Kidney glomerular epithelial cell (primary cell): ENCODE results near the gene RRAS2.
"Not testable (repeated sequence)": the region's sequence is repeated elsewhere in the genome, so short reads cannot be mapped to it uniquely, and the experiment has no call there.

Experiments
- DNase-seq: peaks from one replicate; lab custom pipeline; 2025; lab: John Stamatoyannopoulos, UW

RRAS2 gene

DNA sequence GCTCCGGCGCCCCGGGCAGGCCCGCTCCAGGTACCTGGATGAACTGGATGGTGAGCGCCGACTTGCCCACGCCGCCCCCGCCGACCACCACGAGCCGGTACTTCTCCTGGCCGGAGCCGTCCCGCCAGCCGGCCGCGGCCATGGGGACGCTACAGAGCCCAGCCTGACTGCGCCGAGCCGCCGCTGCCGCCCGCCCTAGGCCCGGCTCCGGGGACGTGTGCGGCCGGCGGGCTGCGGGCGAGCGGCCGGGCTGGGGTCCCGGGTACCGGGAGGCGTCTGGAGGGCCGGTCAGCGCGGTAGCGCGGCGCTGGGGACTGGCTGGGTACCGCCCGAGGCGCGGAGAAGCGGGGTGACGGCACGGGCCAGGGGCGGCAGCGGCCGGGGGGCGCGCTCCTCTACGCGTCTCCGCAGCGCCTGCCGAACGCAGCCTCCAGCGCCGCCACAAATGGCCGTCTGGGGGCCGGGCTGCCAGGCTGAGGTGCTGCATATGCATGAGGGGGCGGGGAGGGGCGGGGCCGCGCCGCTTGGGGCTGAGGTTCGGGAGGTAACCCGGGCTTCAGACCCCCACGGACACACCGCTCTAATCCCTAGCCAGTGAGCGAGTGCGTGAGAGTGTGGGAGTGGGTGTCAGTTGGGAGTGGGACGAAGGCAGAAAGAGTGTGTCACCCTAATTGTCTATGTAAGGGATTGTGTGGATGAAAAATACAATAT is at the start of gene RRAS2:
RRAS2 (minus strand) TSS at position 455 of the 711 bp plus-strand sequence; CDS start at position 142, 313 bp downstream.
- DNase-seq: peak; percentile 50

DNA sequence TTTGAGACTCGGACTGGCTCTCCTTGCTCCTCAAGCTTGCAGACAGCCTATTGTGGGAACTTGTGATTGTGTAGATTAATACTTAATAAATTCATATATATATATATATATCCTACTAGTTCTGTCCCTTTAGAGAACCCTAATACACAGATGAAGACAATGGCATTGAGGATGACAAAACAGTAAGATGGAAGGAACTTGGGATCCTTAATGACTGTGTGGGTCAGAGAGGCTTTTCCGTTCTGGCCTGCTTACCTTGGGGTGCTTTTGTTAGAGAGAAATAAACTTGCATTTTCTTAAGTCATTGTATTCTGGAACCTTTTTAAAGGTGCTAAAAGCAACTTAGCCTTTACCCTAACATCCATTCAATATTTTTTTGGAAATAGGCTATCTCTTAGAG is 49.6 kb upstream of the RRAS2 start:
- DNase-seq: no peak

DNA sequence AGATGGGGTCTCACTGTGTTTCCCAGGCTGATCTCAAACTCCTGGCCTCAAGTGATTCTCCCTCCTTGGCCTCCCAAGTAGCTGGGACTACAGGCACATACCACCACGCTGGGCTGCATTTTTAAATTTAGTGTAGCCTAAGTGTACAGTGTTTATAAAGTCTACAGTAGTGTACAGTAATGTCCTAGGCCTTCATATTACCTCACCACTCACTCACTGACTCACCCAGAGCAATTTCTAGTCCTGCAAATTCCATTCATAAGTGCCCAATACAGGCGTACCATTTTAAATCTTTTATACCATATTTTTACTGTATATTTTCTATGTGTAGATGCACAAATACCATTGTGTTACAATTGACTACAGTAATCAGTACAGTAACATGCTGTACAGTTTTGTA is 47.1 kb upstream of the RRAS2 start:
- DNase-seq: not testable (repeated sequence)

DNA sequence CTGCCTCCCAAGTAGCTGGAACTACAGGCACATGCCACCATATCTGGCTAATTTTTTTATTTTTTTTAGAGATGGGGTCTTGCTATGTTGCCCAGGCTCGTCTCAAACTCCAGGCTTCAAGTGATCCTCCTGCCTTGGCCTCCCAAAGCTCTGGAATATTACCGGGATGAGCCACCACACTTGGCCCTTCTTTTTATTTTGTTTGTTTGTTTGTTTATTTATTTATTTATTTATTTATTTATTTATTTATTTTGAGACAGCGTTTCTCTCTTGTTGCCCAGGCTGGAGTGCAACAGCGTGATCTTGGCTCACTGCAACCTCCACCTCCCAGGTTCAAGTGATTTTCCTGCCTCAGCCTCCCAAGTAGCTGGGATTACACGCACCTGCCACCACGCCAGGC is 44.5 kb upstream of the RRAS2 start:
- DNase-seq: not testable (repeated sequence)

DNA sequence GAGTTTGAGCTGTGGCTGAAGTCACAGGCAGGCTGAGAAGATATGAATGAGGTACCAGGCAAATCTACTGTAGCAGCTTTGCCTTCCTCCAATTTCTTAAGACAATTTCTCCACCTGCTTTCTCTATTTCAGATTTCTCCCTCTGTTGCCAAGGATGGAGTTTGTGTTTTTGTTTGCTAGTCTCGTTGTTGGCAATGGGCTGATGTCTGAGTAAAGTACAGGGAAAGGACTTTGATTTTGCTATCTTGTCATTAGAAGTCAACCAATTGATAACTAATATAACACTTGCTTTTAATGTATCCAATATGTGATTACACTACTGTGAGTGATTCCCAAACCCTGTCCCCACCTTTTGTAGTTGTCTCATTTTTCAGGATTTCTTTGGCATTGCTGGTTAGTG is 40.1 kb upstream of the RRAS2 start:
- DNase-seq: no peak

DNA sequence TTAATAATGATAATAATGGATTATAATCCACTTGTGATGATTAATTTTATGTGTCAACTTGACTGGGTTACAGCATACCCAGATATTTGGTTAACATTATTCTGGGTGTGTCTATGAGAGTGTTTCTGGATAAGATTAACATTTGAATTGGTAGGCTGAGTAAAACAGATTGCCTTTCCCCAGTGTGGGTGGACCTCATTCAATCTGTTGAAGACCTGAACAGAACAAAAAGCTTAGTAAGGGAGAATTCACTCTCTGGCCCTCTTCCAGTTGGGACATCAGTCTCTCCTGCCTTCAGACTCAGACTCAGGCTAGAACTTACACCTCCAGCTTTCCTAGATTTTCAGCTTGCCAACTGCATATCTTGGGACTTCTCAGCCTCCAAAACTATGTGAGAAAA is 37.3 kb upstream of the RRAS2 start:
- no peak for DNase-seq

DNA sequence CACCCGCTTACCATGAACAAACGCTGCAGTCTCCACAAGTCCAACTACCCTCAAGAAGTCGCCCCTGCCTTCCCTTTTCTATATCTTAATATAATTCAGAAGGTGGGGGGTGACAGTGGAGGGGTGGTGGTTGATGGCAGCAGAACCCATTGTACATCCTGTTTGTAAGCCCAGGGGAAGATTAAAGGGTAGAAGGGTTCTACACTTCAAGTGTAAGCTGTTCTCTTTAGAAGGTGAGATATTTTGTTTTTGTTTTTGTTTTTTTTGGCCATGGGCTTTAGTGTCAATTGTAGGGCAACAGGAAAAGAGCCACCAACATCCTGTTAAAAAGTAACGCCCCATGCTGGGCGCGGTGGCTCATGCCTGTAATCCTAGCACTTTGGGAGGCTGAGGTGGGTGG is 34.9 kb upstream of the RRAS2 start:
- no peak for DNase-seq

DNA sequence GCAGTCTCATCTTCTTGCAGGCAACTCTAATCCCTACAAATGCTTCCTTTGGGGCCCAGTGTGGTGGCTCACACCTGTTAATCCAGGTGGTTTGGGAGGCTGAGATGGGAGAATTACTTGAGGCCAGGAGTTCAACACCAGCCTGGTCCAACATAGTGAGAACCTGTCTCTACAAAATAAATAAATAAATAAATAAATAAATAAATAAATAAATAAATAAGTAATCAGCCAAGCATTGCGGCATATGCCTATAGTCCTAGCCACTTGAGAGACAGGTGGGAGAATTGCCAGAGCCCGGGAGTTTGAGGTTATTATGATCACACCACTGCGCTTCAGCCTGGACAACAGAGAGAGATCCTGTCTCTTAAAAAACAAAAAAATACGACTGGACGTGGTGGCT is 34.1 kb upstream of the RRAS2 start:
- no peak for DNase-seq

DNA sequence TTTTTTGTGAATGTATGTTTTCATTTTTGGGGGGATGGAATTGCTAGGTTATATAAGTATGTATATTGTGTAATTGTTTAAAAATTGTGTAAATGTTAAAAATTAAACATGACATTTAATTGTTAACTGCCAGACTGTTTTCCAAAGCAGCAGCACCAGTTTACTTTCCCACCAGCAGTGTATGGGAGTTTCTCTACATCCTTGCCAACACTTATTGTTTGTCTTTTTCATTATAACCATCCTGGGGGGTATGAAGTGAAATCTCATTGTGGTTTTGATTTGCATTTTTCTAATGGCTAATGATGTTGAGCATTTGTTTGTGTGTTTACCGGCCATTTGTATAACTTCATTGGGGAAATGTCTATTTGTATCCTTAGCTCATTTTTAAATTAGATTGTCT is 31.7 kb upstream of the RRAS2 start:
- no peak for DNase-seq

DNA sequence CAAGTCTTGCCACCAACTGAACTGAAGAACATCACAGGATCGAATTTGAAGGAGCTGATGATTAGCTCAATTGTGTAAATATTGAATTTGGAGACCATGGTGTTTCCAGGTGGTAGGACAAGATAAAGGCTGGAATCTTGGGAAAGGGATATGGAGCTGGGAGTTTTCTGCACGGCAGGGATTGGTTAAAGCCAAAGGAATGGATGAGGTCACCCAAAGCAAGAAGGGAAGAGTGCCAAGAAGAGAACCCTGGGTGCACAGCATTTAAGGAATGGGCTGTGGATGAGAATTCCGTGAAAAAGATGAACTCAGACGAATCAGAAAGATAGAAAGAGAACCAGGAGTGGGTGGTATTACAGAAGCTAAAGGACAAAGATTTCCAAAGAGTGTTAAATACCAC is 29.4 kb upstream of the RRAS2 start:
- DNase-seq: peak; percentile 40

DNA sequence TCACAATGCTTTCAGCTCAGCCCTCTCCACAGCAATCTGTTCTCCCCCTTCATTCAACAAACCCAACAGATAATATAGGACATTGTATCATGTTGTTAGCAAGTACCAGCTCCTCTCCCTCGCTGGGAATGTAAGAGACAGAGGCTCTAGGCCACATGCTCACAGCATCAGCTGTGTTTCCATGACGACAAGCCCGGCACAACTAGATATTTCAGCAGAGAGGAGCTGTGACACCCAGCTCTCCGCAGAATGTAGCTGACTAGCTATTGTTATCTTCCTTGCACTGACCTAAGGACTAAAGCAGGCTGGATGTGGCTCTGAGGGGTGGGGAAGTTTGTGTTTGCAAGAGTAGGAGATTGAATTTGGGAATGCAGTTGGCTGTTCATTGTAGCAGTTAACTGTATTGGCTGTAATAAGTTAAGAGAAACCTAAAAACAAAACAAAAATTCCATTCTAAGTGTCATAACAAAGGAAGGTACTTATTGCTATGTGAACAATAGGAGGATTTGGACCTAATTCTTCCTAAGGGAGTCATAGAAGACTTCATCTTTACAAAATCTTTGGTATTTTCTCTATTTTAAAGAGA is 28.0 kb upstream of the RRAS2 start:
- peak; percentile 21 for DNase-seq

DNA sequence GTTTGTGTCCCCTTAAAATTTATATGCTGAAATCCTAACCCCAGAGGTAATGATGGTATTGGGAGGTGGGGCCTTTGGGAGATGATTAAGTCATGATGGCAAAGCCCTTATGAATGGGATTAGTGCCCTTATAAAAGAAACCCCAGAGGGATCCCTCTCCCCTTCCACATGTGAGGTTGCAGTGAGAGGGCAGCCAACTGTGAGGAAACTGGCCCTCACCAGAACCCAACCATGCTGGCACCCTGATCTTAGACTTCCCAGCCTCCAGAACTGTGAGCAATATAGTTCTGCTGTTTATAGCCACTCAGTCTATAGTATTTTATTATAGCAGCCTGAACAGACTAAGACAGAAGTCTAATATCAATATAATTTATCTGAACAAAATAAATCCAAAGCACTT is 27.1 kb upstream of the RRAS2 start:
- DNase-seq: no peak

DNA sequence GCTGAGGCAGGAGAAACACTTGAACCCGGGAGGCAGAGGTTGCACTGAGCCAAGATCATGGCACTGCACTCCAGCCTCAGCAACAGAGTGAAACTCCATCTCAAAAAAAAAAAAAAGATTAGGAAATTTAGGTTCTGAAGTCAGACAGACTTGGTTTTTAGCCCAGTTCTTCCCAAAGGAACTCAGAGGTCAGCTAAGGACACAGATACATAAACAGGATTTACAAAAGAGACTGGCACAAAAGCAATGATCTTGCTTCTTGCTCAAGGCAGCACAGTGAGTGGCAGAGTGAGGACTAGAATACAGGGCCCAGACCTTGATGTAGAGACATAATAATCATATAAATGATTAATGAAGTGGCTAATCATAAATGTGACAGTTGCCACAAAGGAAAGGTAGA is 25.4 kb upstream of the RRAS2 start:
- no peak for DNase-seq

DNA sequence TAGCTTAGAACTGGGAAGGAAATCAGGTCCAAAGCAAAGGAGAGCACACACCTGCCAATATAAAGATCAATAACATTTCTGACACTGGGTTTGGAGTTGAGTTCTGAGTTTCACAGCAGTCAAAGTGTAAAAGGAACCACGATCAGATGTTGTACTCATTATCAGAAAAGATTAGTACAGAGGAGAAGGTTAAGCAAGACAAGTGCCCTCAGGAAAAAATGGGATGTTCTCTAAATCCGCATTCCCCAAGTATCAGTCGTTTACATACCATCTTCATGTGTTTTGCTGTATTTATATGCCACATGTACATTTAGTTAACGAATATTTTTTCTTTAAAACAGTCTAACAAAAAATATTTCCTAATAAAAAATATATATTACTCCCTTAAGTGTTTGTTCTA is 23.0 kb upstream of the RRAS2 start:
- no peak for DNase-seq

DNA sequence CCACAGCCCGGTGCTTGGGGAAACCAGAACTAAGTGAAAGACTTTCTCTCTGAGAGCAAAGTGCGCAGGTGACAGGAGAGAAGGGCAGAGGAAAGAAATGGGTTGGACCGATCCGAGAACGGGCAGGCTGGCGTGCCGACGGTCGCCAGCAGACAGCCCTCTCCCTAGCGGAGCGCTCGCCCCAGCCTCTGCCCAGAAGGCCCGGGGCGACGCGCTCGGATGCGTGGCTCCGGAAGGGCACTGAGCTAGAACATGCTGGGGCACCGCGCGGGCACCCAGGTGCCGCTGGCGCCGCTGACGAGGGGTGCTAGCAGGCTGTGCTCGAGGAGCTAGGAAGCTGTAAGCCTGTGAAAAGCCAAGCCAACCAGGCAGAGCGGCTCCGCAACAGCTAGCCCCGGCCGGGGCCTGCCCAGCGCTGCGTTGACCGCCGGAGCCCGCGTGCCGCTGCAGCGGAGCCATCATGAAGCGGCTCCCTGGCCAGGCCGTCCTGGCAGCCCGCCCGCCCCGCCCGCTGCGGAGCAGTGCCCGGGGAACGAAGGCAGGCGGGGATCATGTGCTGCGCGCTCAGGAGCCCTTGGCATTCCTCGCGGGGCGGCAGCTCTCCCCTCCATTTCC is 22.1 kb upstream of the RRAS2 start:
- peak; percentile 48 for DNase-seq

DNA sequence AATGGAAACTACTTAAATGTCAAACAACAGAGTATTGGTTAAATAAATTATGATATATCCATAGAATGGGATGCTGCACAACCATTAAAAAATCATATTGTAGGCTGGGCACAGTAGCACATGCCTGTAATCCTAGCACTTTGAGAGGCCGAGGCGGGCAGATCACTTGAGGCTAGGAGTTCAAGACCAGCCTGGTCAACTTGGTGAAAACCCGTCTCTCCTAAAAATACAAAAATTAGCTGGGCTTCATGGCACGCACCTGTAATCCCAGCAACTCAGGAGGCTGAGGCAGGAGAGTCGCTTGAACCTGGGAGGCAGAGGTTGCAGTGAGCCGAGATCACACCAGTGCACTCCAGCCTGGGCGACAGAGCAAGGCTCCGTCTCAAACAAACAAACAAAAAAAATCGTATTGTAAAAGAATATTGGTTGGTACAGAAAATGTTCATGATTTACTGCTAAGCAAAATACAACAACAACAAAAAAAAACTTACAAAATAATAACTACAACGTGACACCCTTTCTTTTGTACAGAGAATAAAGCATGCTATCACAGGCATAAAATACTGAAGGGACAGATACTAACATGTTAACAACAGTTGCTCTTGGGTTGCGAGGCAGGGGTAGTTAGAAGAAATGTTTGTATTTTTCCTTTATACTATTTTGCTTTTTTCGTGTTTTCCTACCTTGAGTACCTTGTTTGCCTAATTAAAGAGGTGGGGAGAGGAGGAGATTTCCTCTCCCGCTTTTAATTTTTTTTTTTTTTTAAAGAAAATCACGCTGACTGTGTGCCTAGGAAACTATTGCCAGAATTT is 21.3 kb upstream of the RRAS2 start:
- DNase-seq: no peak

DNA sequence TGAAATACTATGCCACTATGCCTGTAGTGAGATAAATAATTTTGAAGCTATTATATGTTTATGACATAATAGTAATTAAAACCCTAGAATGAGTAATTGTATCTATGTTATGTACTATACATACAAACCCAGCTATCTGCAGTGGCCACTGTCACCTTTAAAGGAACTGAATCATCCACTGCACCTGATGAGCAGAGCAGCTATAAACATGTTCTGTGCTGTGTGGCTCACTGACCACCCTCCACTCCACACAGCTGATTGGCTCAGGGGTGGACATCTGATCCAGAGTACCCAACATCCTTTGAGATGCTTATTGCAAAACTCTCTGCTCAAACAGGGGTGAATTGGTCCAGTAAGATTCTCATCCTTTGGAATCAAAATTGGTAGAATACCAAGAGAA is 19.2 kb upstream of the RRAS2 start:
- DNase-seq: no peak

DNA sequence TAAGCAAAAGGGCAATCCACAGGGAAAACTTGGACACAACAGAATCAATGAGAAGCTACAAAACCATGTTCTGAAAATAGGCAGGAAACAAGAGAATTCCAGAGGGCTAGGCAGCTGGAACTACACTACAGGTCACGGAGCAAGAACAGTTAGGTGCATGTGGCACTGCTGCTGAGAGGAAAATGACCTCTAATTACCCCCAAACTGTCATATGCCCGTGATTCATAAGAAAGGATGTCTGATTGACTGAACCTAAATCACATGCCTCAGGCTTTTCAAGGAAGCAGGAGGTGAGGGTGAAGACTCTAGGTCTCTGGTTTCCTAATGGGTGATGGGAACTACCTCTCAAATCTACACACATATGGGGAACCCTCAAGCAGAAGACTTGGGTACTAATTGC is 17.9 kb upstream of the RRAS2 start:
- peak; percentile 65 for DNase-seq

DNA sequence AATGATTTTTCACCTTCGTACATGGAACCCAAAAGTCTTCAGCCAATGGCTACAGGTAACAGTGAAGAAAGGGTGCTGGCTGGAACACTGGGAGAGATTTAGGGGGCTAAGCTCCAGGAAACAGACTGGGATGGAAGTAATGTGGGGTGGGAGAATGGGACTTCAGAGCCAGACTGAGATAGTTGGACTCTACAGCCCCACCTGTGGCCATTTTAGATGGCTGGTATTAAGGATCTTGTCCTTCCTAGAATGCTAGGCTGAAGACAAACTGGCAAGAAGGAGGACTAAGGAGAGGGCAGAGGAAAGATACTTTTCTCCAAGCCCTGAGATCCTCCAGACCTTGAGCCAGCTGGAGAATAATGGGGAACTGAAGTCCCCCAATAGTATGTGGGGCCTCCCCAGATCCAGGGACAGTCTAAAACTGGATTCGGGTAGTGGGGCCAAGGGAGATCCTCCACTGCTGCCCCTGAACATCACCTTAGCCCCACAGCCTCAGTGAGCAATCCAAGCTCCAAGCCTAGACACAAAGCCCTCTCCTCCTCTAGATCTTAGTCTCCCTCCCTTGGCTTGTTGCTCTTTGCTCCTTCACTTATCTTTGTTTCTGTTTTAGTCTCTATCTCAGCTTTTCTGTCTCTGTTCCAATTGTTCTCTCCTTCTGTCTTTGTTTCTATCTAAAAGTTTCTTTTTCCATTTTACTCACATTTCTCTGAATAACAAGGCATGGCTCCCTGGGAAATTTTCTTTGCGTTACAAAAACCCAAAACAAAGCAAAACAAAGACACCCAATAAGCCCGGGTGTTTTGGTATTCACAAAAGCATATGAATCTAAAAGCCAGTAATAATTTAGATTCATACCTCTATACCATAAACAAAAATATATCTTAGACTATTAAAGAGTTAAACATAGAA is 16.2 kb upstream of the RRAS2 start:
- no peak for DNase-seq

DNA sequence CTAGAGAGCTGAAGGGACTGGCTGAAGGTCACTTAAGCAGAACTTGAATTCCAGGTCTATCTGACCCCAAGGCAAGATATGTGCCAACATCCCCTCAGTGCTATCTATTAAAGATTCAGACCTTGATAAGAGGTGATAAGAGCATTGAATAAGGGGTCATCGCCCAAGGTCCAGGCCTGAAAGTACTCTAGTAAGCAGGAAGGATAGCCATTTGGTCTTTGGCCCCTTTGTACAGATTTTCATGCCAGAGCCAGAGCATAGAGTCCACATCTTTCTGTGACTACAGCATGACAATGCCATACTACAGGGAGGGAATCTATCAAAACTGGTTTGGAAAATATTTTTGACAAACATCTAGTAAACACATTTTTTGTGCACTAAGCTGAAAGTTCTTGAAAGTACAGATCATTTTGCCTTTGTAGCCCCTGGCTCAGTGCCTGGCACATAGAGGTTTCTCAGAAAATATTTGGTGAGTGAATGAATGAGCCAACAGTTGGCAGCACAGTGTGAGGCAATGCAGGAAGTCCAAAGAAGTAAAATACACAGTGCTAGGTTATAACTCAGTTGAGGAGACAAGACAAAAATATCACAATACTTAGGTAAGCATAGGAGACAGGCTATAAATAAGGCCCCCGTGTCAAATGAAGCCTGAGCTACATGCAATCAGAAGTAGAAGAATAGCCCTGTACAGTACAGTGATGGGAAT is 15.1 kb upstream of the RRAS2 start:
- DNase-seq: no peak

DNA sequence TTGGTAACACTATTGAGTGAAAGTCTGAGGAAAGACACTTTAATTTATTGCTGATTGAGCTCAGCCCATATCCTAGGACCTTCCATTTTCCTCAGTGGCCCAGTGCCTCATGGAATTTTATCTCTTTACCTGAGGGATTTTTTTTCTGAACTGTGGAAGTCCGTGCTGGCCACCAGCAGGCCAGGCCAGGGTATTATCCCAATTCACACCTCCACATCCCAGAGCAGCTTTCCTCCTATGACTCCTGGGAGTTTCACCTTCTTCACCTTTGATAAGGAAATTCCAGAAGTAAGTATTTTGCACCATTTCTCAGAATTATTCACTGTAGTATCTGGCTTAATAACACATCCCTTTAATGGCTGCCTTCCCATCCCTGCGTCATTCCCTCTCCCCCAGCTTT is 13.0 kb upstream of the RRAS2 start:
- DNase-seq: no peak
